SK-N-SH treated with all-trans-retinoic acid at 6 μM for 48 hours (cell line): ENCODE data around the gene ARHGAP10.

Experiments used
- ATAC-seq: fragments of 200-7000 bp; cut with Tn5 transposase; 3 replicates; pipeline ENCODE4 v1.9.1; 2020; ENCODE audit warnings: mild to moderate bottlenecking, moderate library complexity
- BACH2 ChIP-seq: fragments of 250-450 bp; sonication (Bioruptor Pico); IDR thresholded peaks from 2 replicates; pipeline ENCODE4 v1.9.0; 2021; ENCODE audit warnings: mild to moderate bottlenecking, borderline replicate concordance
- CREB5 ChIP-seq: fragments of 250-450 bp; sonication (Bioruptor Pico); IDR thresholded peaks from 2 replicates; pipeline ENCODE4 v1.5.1; 2020; ENCODE audit warnings: low read depth, mild to moderate bottlenecking, moderate library complexity
- CSDC2 ChIP-seq: fragments of 250-450 bp; sonication (Bioruptor Pico); IDR thresholded peaks from 2 replicates; pipeline ENCODE4 v1.5.0; 2020; ENCODE audit warnings: mild to moderate bottlenecking, moderate library complexity
- CSRNP3 ChIP-seq: fragments of 250-450 bp; sonication (Bioruptor Pico); IDR thresholded peaks from 2 replicates; pipeline ENCODE4 v1.5.1; 2021; ENCODE audit warnings: mild to moderate bottlenecking, moderate library complexity
- ESRRG ChIP-seq: fragments of 250-450 bp; sonication (Bioruptor Pico); IDR thresholded peaks from 2 replicates; pipeline ENCODE4 v1.6.1; 2021; ENCODE audit warnings: mild to moderate bottlenecking
- GLIS3 ChIP-seq: fragments of 250-450 bp; sonication (Bioruptor Pico); IDR thresholded peaks from 2 replicates; pipeline ENCODE4 v1.5.0; 2020; ENCODE audit warnings: mild to moderate bottlenecking, moderate library complexity
- OSR1 ChIP-seq: fragments of 250-450 bp; sonication (Bioruptor Pico); IDR thresholded peaks from 2 replicates; pipeline ENCODE4 v1.8.0; 2022; ENCODE audit warnings: moderate library complexity, mild to moderate bottlenecking, inconsistent platforms
- POU6F1 ChIP-seq: fragments of 250-450 bp; sonication (Bioruptor Pico); IDR thresholded peaks from 2 replicates; pipeline ENCODE4 v1.8.0; 2021; ENCODE audit warnings: low read depth, mild to moderate bottlenecking, moderate library complexity, borderline replicate concordance
- PPARA ChIP-seq: fragments of 250-450 bp; sonication (Bioruptor Pico); IDR thresholded peaks from 2 replicates; pipeline ENCODE4 v1.5.0; 2020; ENCODE audit warnings: mild to moderate bottlenecking, borderline replicate concordance
- RARB ChIP-seq: fragments of 250-450 bp; sonication (Bioruptor Pico); IDR thresholded peaks from 2 replicates; pipeline ENCODE4 v1.8.0; 2021; ENCODE audit warnings: mild to moderate bottlenecking, moderate library complexity
- SNAI2 ChIP-seq: fragments of 250-450 bp; sonication (Bioruptor Pico); IDR thresholded peaks from 2 replicates; pipeline ENCODE4 v1.5.0; 2020; ENCODE audit warnings: mild to moderate bottlenecking, moderate library complexity
- TCF4 ChIP-seq: fragments of 250-450 bp; sonication (Bioruptor Pico); IDR thresholded peaks from 2 replicates; pipeline ENCODE4 v1.8.0; 2021; ENCODE audit warnings: mild to moderate bottlenecking, moderate library complexity, borderline replicate concordance
- TOX ChIP-seq: fragments of 250-450 bp; sonication (Bioruptor Pico); IDR thresholded peaks from 2 replicates; pipeline ENCODE4 v1.8.0; 2021; ENCODE audit warnings: mild to moderate bottlenecking, moderate library complexity, borderline replicate concordance
- ZC3H10 ChIP-seq: fragments of 250-450 bp; sonication (Bioruptor Pico); IDR thresholded peaks from 2 replicates; pipeline ENCODE4 v1.5.1; 2021; ENCODE audit warnings: mild to moderate bottlenecking, moderate library complexity
- ZFP3 ChIP-seq: fragments of 250-450 bp; sonication (Bioruptor Pico); IDR thresholded peaks from 2 replicates; pipeline ENCODE4 v1.5.0; 2020; ENCODE audit warnings: mild to moderate bottlenecking, moderate library complexity
- ZFP30 ChIP-seq: fragments of 450-650 bp; formaldehyde crosslinking; IDR thresholded peaks from 2 replicates; pipeline ENCODE4 v1.5.0; 2022; ENCODE audit warnings: mild to moderate bottlenecking, moderate library complexity
- ZNF565 ChIP-seq: fragments of 450-650 bp; formaldehyde crosslinking; conservative IDR thresholded peaks from 2 replicates; pipeline ENCODE4 v1.5.0; 2020; ENCODE audit warnings: low read depth, mild to moderate bottlenecking, moderate library complexity
- ZNF70 ChIP-seq: fragments of 450-650 bp; formaldehyde crosslinking; IDR thresholded peaks from 2 replicates; pipeline ENCODE4 v1.5.0; 2020; ENCODE audit warnings: mild to moderate bottlenecking, moderate library complexity
- ZNF8 ChIP-seq: fragments of 450-650 bp; formaldehyde crosslinking; IDR thresholded peaks from 2 replicates; pipeline ENCODE4 v1.5.0; 2020; ENCODE audit warnings: mild to moderate bottlenecking, moderate library complexity
- TF ChIP-seq, protein P1 (sequence below): fragments of 250-450 bp; sonication (Bioruptor Pico); IDR thresholded peaks from 2 replicates; pipeline ENCODE4 v1.5.0; 2020; ENCODE audit warnings: mild to moderate bottlenecking, moderate library complexity

Gene ARHGAP10

GRCh38 chr4:147843162-147843561 is 111.3 kb downstream of the ARHGAP10 start (continued):
- no peak for TF ChIP-seq ZNF565 (CRISPR knock-in tag)
- no peak for TF ChIP-seq GLIS3 (CRISPR knock-in tag)
- TF ChIP-seq POU6F1 (CRISPR knock-in tag): no peak

- TF ChIP-seq BACH2 (CRISPR knock-in tag) (no peak), TOX (CRISPR knock-in tag) (no peak), ZNF70 (CRISPR knock-in tag) (no peak), CSDC2 (CRISPR knock-in tag) (no peak), SNAI2 (no peak), TCF4 (CRISPR knock-in tag) (no peak), POU6F1 (CRISPR knock-in tag) (no peak), ZFP30 (CRISPR knock-in tag) (no peak), GLIS3 (CRISPR knock-in tag) (no peak)
- no peak for ATAC-seq
These were observed 112.9 kb downstream of the ARHGAP10 start for GRCh38 chr4:147844781-147845180.

GRCh38 chr4:147846318-147847155 is 114.6 kb downstream of the ARHGAP10 start:
- no peak for ATAC-seq
- TF ChIP-seq ZNF70 (CRISPR knock-in tag): no peak
- no peak for TF ChIP-seq POU6F1 (CRISPR knock-in tag)
- no peak for TF ChIP-seq SNAI2
- TF ChIP-seq TOX (CRISPR knock-in tag): no peak
- no peak for TF ChIP-seq ZFP30 (CRISPR knock-in tag)
- no peak for TF ChIP-seq OSR1

GRCh38 chr4:147847751-147848590 is 116.1 kb downstream of the ARHGAP10 start:
- no peak for ATAC-seq
- no peak for TF ChIP-seq RARB (CRISPR knock-in tag)
- TF ChIP-seq PPARA: no peak
- no peak for TF ChIP-seq CSRNP3 (CRISPR knock-in tag)
- no peak for TF ChIP-seq TOX (CRISPR knock-in tag)
- TF ChIP-seq ZNF8 (CRISPR knock-in tag): no peak
- TF ChIP-seq ZNF565 (CRISPR knock-in tag): no peak
- TF ChIP-seq SNAI2: no peak
- TF ChIP-seq ESRRG (CRISPR knock-in tag): no peak
- no peak for TF ChIP-seq CREB5
- TF ChIP-seq ZFP3: no peak
- TF ChIP-seq, protein P1, sequence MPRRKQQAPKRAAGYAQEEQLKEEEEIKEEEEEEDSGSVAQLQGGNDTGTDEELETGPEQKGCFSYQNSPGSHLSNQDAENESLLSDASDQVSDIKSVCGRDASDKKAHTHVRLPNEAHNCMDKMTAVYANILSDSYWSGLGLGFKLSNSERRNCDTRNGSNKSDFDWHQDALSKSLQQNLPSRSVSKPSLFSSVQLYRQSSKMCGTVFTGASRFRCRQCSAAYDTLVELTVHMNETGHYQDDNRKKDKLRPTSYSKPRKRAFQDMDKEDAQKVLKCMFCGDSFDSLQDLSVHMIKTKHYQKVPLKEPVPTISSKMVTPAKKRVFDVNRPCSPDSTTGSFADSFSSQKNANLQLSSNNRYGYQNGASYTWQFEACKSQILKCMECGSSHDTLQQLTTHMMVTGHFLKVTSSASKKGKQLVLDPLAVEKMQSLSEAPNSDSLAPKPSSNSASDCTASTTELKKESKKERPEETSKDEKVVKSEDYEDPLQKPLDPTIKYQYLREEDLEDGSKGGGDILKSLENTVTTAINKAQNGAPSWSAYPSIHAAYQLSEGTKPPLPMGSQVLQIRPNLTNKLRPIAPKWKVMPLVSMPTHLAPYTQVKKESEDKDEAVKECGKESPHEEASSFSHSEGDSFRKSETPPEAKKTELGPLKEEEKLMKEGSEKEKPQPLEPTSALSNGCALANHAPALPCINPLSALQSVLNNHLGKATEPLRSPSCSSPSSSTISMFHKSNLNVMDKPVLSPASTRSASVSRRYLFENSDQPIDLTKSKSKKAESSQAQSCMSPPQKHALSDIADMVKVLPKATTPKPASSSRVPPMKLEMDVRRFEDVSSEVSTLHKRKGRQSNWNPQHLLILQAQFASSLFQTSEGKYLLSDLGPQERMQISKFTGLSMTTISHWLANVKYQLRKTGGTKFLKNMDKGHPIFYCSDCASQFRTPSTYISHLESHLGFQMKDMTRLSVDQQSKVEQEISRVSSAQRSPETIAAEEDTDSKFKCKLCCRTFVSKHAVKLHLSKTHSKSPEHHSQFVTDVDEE (CRISPR knock-in tag): no peak
- TF ChIP-seq ZC3H10 (CRISPR knock-in tag): no peak
- no peak for TF ChIP-seq ZFP30 (CRISPR knock-in tag)
- no peak for TF ChIP-seq POU6F1 (CRISPR knock-in tag)
- no peak for TF ChIP-seq GLIS3 (CRISPR knock-in tag)
- TF ChIP-seq CSDC2 (CRISPR knock-in tag): no peak
- no peak for TF ChIP-seq TCF4 (CRISPR knock-in tag)
